CD4-positive, alpha-beta T cell treated with Interleukin-4 for 1 hour (primary cell): ENCODE measurements around the gene TJP2.
"Not testable (repeated sequence)": the region's sequence is repeated elsewhere in the genome, so short reads cannot be mapped to it uniquely, and the experiment has no call there.

Experiments
- DNase-seq, 2 donors: peaks; one replicate each; pipeline ENCODE4 v3.0.0-alpha.2; 2020 to 2022

Gene TJP2

DNA sequence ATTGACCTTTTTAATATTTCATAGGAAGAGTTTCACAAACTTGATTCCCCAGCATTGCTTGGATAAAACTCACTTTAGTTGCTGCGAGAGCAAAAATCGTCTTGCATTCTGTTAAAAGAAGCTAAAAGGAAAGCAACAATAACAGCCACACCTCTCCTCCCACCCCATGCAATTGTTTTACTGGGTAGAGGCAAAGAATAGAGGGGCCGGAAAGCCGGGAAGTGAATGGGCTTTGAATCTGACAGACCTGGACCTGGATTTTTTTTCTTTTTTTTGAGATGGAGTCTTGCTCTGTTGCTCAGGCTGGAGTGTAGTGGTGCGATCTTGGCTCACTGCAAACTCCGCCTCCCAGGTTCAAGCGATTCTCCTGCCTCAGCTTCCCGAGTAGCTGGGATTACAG lies 9.5 kb upstream of the TJP2 start:
- DNase-seq: not testable (repeated sequence)

DNA sequence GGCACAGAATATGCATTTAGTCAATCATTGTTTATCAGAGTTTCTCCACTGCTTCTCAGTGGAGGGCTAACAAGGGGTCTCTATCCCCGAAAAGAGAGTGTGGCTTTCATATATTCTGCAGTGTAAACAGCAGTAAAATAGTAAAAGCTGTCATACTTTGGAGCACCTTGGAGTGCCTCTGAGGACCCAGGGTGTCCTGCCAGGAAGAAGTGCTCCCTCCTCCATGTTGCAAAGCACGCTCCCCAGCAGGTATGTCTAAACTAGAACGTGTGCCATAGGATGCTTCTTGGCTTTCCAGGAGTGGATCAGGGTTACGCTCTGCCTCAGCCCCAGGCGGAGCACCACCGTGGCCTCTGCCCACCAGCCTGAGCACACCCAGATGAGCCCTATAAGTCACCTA lies 8.5 kb upstream of the TJP2 start:
- DNase-seq: no peak

DNA sequence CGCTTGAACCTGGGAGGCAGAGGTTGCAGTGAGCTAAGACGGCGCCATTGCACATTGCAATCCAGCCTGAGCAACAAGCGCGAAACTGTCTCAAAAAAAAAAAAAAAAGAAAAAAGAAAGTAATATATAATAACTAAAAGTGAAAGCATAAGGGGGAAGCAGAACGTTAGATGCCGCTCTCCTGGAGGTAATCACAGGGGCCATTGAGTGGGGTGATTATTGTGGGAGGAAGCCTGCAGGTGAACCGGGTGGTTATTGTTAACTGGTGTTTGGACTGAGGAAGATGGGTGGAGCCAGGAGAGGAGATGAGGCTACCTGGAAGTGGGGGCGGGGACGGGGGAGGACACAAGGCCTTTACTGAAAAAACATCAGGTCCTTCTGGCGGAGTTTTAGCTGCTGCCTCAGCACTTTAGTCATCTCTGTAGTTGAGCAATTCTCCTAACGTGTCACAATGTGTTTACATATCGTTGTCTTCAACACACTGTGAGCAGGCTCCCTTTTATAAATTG lies 5.3 kb upstream of the TJP2 start:
- peak; percentile 52 to 57 for DNase-seq

DNA sequence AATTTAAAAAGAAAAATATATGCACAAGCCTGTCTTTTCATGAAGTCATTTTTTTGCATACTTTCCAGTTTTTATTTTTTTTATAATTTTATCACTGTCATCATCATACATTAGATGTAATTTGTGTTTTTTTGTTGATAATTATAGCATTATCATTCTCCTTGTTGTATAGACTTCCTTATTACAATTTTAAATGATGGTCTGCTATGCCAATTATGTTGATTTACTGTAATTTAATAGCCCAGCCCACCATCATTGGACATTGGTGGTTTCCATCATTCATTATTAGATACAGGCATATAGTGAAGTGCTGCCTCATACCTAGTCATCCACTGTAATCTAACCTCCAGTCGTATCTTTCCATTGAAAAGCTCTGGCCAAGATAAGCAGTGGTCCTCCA lies 3.8 kb upstream of the TJP2 start:
- no peak for DNase-seq

DNA sequence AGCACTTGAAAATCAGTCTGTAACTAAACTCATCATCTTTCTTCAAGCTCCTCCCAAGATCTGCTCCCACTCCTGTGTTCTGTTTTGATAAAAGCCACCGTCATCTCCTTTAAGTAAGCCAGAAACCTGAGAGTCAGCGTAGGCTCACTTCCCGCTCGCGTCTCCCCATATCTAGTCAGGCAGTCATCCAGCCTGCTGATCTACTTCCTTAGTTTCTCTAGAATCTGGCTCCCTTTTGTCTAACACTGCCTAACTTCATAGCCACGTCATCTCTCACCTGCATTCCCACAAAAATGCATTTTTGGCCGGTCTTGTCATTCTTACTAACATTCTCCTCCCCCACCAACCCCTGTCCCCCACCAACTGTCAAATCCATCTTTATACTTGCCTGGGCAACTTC lies 3.0 kb upstream of the TJP2 start:
- DNase-seq: peak in 1 of 2 donors; percentile 25

DNA sequence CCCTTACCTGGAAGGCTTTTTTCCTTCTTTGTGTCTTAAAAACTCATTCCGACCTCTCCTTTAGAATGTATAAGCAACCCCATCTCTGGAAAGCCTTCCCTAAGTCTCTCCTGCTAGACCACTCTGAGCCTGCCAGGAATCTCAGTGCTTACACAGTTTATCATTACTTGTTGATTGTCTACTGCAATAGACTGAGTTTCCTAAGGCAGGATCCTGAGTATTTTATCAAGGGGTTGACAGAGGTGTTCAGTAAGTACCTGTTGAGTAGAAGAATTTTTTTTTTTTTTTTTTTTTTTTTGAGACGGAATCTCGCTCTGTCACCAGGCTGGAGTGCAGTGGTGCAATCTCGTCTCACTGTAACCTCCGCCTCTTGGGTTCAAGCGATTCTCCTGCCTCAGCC lies 2.6 kb upstream of the TJP2 start:
- no peak for DNase-seq

DNA sequence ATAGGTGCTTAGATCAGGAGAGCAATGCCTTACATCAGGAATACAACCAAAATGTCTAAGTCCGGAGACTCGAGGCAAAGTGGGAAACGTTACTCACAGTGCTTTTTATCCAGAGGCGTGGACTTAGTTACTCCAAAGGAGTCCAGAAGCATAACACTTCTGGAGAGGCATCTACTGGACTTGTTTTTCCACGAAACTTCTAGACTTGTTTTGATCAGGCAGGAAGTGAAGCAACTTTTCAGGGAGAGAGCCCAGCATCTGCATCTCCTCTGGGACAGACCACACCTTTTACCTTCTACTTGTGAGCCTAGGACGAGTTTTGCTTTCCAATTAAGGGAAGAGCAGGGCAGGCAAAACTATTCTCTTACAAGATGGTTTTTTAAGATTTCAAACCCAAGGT lies 1.2 kb upstream of the TJP2 start:
- DNase-seq: no peak

DNA sequence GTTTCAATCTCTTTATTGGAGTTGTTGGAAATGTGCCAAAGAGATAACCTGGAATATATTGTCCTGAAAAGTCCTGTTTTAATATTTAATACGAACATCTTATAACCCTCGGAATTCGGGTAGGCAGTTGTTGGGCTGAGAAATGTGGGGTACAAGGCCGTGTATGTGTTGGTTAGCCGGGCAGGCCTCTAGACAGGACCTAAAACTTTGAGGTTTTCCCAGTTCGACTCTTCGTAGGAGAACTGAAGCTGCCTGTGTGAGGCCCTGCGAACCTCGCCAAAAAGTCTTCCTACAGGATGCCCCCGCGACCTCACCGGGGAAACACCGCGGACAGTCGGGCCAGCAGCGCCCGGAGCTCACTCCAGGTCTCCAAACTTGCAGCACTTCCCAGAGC lies 583 bp upstream of the TJP2 start:
- no peak for DNase-seq

DNA sequence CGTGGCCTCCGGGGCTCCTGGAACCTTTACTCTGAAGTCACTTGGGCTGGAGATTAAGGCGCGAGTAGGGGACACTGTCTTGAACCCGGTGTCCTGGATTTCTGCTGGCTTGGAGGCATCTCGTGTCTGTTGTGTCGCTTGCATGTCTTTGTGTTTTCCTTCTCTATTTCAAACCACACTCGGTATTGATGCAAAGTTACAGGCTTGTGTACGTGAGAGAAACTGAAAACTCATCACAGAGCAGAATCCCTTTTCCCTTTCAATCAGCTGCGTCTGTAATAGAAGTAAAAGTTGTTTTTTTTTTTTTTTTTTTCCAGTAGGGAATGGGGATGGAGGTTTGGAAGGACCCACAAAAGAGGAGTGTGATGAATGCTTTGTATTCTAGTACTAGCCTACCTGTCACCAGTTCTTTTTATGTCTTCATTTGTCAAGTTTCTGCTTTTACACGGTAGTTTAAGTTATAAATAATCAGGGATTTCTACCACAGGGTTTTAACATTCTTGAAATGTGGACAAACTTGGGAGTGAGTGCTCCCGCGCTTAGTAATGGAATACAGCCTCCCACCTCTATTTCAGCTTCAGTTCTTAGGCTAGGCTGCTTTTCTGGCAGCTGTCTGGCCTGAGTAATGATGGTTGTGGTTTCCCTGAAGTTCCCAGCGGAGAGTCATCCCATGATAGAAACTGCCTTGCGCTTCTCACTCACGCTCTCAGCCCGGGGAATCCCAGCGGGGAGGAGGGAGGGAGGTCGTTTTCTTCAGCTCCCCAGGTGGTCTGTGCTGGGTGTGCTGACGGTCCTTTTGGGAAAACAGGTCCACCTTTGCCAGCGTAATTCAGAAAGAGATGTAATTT lies 763 bp downstream of the TJP2 start:
- DNase-seq: peak in 1 of 2 donors; percentile 49

DNA sequence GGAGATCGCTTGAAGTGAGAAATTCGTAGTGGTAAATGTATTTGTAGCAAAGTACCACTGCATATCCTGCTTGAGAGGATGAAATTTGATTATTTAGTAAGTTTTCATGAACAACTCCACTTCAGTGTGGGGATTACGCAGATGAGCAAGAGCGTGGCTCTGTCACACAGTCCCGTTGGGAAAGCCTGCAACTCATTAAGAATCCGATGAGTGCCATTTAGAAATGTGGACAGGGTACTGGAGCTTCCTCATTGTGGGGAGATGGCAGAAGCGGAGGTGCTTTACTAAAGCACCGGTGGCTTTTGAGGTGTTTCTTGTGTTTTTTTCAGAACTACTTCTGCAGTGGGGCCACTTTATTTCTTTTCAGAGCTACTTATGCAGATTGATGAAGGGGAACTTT lies 1.4 kb downstream of the TJP2 start:
- DNase-seq: no peak

DNA sequence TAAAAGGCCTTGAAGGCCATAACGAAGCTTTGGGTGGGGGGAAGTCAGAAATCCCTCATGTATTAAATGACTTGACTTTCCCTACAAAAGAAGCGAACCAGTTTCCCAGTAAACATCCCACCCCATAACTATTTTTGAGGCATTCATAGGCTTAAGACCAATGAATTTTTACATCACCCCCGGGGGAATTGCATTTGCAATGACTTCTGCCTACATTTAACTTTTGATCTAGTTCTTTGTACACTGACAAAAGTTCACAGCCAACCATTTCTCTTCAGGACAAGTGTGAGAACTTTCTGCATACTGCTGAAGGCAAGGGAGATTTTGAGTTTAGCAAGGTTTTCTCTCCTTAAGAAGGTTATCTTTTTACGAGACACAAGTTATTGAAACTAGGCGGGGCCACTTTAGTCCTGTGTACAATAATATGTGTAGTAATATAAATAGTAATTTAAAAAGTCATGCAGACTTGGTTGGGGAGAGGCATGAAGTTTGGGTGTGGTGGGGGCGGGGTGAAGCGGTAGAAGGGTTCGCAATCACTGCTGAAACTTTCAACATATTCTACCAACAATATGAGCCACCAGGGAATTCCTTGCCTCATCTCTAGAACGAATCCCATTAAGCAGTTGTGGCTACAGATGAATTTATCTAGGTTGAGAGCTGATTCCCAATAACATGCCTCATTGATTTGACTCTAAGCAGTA lies 2.5 kb downstream of the TJP2 start:
- DNase-seq: no peak

DNA sequence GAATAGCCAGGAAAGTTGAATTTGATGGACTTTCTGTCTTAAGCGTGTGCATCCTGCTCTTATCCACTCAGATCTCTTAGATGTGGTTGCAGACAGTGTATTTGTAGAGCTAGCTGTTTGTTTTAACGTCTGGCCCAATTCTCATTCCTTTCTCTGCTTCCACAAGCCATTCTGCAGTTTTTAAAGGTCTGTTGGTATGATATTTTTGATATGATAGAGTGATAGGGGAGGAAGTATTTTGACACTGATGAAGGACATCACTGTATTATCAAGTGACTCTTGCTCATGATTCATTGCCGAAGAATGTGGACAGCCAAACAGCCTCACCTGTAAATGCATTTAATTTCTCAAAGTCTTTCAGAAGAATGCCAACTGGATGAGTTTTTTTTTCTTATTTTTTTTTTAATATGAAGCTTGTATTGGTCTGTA lies 4.5 kb downstream of the TJP2 start:
- peak in 1 of 2 donors; percentile 33 for DNase-seq

DNA sequence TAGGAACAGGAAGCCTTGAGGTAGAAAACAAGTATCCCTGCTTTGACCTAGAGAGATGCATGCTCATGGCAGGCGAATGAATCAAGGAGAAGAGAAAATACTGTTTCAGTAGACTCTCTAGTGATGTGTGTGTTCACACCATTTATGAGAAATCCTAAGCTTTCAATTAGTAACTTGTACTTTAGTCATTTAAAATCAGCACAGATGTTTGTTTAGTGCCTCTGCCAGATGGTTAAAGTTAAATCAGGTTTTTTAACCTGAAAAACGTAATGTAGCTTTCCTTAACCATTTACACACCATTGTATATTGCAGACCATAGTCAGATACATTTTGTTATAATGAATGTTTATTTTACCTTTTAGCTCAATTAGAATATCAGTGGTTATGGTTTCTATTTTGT lies 5.0 kb downstream of the TJP2 start:
- no peak for DNase-seq

DNA sequence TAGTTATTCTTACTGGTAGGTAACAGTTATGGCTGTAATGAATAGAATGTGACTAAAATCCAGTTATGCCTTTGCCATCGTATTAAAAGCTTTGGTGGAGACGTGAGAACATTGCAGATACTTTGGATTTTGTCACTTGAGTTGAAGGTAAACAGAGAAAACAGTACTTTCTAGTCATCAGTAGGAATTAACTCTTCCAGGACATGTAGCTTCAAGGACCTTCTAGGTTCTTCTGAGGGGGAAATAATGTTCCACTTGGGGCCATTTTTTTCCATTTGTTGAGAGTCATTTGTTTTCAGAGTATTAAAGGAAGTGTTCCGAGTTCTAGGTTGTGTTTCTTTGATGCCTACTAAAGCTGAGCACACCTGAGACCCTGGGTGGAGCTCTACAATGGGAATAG lies 6.1 kb downstream of the TJP2 start:
- DNase-seq: no peak

DNA sequence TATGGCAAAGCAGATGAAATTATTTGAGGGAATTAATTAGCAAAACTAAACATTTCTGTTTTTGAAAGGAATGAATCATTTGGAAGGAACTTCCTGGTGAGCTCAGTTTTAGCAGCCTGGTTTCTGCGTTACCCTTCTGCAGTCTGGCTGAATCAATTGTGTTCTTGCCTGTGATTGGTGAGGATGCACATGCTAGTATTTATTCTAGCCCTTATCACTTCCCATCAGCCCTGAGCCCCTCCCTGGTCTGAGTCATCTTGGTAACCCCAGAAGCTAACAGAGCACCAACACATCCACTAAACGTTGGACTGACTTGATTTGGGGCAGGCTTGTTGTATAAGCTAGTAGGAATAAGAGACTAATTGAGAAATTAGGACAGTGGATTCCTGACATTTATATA lies 6.6 kb downstream of the TJP2 start:
- DNase-seq: peak; percentile 56 to 59

DNA sequence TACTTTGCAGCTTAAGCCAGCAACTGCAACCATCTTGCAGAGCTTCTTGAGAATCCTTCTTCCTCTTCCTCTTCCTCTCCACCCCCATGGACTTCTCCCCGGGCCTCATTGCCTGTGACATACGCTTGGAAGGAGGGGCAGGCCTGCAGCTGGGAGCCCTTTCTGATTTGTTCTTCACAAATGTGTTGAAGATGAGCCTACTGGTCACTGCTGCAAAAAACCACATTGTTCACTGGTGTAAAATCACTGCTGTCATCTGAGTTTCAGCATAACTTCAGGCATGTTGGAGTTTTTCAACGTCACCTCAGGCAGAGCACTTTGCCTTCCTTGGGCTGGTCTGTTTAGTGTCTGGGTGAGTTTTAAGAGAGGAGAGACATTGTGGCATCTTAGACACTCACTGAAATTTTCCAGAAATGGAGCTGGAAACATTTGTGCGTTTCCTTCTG lies 7.9 kb downstream of the TJP2 start:
- DNase-seq: peak in 1 of 2 donors; percentile 50

DNA sequence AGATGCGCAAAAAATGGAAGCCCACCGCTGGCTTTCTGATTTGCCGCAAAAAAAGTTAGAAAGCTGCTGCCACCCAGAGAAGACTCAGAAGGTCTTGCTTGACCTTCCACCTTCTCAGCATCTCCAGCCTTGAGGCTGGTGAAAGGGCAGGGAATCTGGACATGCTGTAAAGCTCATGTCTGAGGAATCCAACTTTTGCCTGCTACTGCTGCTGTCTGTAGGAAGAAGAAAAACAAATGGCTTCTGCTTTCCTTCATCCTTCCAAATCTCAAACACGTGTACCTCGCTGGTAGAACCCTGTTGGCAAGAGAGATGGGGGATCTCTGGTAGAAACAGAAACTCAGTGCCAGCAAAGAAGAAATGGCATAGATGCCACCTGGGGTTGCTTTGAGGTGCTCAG lies 10.2 kb downstream of the TJP2 start:
- DNase-seq: no peak

DNA sequence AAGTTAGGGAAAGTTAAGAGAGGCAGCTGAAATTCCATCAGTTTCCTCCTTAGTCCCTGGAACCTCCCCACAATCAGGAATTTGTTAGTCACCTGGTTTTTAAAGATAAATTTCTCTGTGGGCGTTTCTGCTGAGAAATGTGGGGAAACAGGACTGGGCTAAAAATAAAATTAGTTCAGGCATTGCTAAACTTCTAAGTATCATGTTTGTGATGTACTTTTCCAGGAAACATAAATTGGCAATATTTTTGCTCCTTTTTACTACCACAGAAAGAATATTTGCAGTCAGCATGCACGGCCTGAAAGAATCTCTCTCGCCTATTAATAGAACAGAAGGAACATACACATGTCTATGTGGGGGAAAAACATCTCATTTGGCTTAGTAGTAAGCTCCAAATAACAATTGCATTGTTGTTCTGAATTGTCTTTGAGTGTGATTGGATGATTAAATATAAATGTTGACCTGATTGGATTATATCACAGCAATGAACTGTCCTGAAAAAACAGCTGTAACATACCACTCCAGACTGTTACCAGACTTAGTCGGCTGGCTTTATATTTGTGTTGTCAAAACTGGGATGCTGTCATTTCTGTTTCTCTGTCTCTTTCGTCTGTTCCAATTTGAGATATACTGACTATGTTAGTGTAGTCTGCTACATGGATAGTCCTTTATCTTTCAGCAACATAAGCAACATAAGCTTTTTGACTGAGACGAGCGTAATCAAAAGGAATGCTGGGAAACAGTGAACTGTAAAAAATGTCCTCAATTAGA lies 12.9 kb downstream of the TJP2 start:
- DNase-seq: no peak

DNA sequence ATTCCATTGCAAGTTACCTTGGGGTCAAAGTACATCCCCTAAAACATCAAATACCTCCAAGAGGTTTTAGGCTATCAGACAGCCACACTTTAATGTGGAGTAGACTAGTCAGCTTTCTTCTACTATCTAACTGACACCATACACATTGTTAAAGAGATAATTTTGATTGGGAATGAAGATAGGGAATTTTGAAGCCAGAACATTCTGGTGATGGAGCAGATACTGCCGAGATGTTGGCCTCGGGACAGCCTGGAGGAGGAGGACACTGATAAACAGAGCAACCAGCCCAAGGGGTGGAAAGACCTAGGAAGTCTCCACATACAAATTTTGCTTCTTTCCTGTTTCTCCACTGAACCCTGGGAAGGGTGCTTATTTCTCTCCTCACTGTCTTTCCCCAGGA lies 14.9 kb downstream of the TJP2 start:
- no peak for DNase-seq

DNA sequence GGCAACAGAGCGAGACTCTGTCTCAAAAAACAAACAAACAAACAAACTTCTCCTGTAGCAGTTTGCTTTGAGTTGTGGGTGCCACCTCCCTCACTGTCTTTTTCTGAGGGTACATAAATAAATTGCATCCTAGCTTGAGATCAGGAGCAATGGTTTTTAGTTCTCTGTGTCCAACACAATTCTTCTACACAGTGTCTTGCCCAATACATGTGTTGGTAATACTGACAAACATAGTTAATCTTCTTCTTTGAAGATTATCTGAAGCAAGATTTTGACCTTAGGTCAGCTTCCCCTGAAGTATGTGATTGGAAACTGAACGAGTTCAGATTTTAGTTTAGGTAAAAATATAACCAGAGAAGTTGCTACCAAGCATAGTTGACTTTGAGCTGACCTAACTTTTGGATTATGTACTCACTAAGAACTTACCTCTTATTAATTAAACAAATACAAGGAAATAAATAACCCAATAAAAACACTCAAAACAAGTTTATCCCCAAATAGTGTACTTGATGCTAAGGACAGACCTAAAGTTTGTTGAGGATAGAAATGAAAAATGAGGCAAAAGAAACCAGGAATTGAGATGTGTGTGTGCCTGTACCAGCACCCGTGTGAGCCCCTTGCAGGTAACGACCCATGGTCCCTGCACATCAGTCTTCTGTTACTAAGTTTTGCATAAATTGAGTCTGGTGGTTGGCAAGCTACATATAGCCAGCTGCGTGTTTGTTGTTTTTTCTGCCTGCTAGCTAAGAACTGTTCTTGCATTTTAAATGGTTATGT lies 16.2 kb downstream of the TJP2 start:
- DNase-seq: no peak

DNA sequence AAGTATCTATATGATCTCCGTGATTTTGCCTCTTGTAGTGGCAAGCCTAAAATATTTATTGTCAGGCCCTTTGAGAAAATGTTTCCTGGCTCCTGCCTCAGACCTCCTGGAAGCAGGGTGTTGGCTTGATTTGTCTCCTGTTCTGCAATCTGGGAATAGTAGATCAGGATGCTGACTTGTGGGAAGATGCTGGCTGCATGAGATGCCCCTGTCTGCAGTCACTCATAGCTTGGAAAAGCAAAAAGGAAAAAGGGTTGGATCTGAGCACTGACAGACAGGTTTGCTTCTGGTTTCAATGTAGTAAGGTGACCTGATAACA lies 16.7 kb downstream of the TJP2 start:
- no peak for DNase-seq

DNA sequence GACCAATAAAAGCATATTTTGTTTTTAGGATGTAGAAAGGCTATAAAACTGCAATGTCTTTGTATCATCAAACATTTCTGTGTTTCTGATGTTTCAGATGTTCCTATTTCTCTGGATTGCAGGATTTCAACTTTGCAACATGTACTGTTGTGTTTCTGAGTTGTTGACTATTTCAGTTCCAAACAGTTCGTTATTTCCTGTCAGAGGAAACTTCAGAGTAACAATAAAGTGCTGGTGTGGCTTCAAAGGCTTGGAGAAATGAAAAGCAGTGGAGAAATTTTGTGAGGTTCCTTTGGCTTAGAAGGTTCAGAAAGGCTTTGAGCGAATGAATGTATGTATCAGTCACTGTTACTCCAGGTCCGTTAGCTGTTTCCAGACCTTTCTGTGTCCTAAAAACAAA lies 17.2 kb downstream of the TJP2 start:
- no peak for DNase-seq

DNA sequence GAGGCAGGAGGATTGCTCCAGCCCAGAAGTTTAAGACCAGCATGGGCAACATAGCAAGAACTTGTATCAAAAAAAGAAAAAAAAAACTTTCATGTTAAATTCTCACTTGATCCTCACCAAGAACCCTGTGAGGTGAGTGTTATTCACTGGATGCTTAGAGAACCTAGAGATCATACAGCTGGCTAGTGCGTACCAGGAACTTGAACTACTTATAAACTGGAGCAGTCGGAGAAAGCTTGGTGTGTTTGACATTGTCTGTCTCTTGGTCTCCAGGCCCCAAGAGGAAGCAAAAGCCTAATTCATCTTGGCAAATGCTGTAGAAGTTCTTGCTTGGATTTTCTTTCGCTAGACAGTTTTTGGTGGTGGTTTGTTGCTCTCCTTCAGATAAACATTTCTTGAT lies 18.1 kb downstream of the TJP2 start:
- no peak for DNase-seq
